Neural cell (in vitro differentiated cells): Measurements from ENCODE around the gene BLVRA. TPM values are rescaled to one million over a fixed set of nuclear protein-coding genes. Genes with fewer than 3 reads are reported as not detected.

Source experiments
- H2AFZ ChIP-seq: fragments of 200-600, 300-800 bp; sonication (generic), shearing (Covaris generic); 2 replicates; pipeline ENCODE4 v1.6.0; 2014; ENCODE audit warnings: low read depth, mild to moderate bottlenecking, antibody characterized with exemption, low read length, moderate library complexity
- H3F3A ChIP-seq: fragments of 200-600 bp; shearing (Covaris generic); 2 replicates; pipeline ENCODE4 v1.6.1; 2016; ENCODE audit warnings: mild to moderate bottlenecking, moderate library complexity, mixed read lengths, antibody characterized with exemption, low read length; ENCODE audit not compliant: insufficient read depth, poor library complexity, severe bottlenecking
- H3K27ac ChIP-seq: fragments of 200-600, 300-800 bp; sonication (generic), shearing (Covaris generic); 2 replicates; pipeline ENCODE4 v1.5.1; 2014; ENCODE audit warnings: mild to moderate bottlenecking, low read length, moderate library complexity
- H3K27me3 ChIP-seq: fragments of 300-800, 200-600 bp; sonication (generic), shearing (Covaris generic); 2 replicates; pipeline ENCODE4 v1.6.0; 2014; ENCODE audit warnings: mild to moderate bottlenecking, low read depth, low read length, moderate library complexity; ENCODE audit not compliant: insufficient read depth
- H3K36me3 ChIP-seq: fragments of 300-800, 200-600 bp; sonication (generic), shearing (Covaris generic); 2 replicates; pipeline ENCODE4 v1.5.1; 2014; ENCODE audit warnings: mild to moderate bottlenecking, antibody characterized with exemption, low read length, moderate library complexity; ENCODE audit not compliant: insufficient read depth
- H3K4me2 ChIP-seq: fragments of 300-800, 200-600 bp; sonication (generic), shearing (Covaris generic); 2 replicates; pipeline ENCODE4 v1.6.0; 2014; ENCODE audit warnings: mild to moderate bottlenecking, low read length
- H3K4me3 ChIP-seq: fragments of 300-800, 200-600 bp; sonication (generic), shearing (Covaris generic); 2 replicates; pipeline ENCODE4 v1.5.1; 2014; ENCODE audit warnings: mild to moderate bottlenecking, low read length, moderate library complexity
- H3K79me2 ChIP-seq: fragments of 200-600 bp; shearing (Covaris generic); replicated peaks from 2 replicates; pipeline ENCODE4 v1.6.0; 2014; ENCODE audit warnings: mild to moderate bottlenecking, low read length, moderate library complexity; ENCODE audit not compliant: insufficient read depth
- H3K9ac ChIP-seq: fragments of 300-800, 200-600 bp; sonication (generic), shearing (Covaris generic); 2 replicates; pipeline ENCODE4 v1.6.1; 2016; ENCODE audit warnings: mild to moderate bottlenecking, low read length, mixed read lengths
- H3K9me2 ChIP-seq: fragments of 200-600 bp; shearing (Covaris generic); 2 replicates; pipeline ENCODE4 v1.6.1; 2016; ENCODE audit warnings: mild to moderate bottlenecking, low read length, mixed read lengths; ENCODE audit not compliant: insufficient read depth
- H3K9me3 ChIP-seq: fragments of 200-600, 300-800 bp; sonication (generic), shearing (Covaris generic); 2 replicates; pipeline ENCODE4 v1.6.1; 2016; ENCODE audit warnings: mild to moderate bottlenecking, mixed run types, low read length, moderate library complexity, mixed read lengths
- H4K20me1 ChIP-seq: fragments of 200-600 bp; shearing (Covaris generic); 2 replicates; pipeline ENCODE4 v1.6.1; 2016; ENCODE audit warnings: mild to moderate bottlenecking, mixed run types; ENCODE audit not compliant: insufficient read depth
- EP300 ChIP-seq: fragments of 450-650 bp; conservative IDR thresholded peaks from 2 replicates; pipeline ENCODE4 v1.6.1; 2014; ENCODE audit warnings: antibody characterized with exemption, mild to moderate bottlenecking, moderate library complexity; ENCODE audit not compliant: poor library complexity, severe bottlenecking
- EZH2 ChIP-seq: fragments of 200-600, 300-800 bp; shearing (Covaris generic), sonication (generic); IDR thresholded peaks from 2 replicates; pipeline ENCODE4 v1.6.1; 2014; ENCODE audit warnings: antibody characterized with exemption, low read length, borderline replicate concordance, mild to moderate bottlenecking; ENCODE audit not compliant: insufficient read depth, poor library complexity, severe bottlenecking
- MXI1 ChIP-seq: fragments of 450-650 bp; conservative IDR thresholded peaks from 2 replicates; pipeline ENCODE4 v1.6.1; 2014; ENCODE audit warnings: antibody characterized with exemption, mild to moderate bottlenecking; ENCODE audit not compliant: poor library complexity, severe bottlenecking
- POLR2AphosphoS5 ChIP-seq: IDR thresholded peaks from 2 replicates; pipeline ENCODE4 v1.6.1; 2012
- RAD21 ChIP-seq: fragments of 450-650 bp; conservative IDR thresholded peaks from 2 replicates; pipeline ENCODE4 v1.6.1; 2014; ENCODE audit warnings: antibody characterized with exemption, mild to moderate bottlenecking, moderate library complexity
- SMC3 ChIP-seq: fragments of 450-650 bp; conservative IDR thresholded peaks from 2 replicates; pipeline ENCODE4 v1.6.1; 2014; ENCODE audit warnings: antibody characterized with exemption, mild to moderate bottlenecking, moderate library complexity; ENCODE audit not compliant: poor library complexity
- TAF1 ChIP-seq: IDR thresholded peaks from 2 replicates; pipeline ENCODE4 v1.6.1; 2012; ENCODE audit warnings: low read depth
- polyA plus RNA-seq: library from polyadenylated mRNA; depleted of rRNA; stranded (reverse); fragments of >200 nt; gene quantifications from 2 replicates; pipeline ENCODE4 v1.2.3, GENCODE V29; 2014
- TF ChIP-seq, protein P1 (sequence below): IDR thresholded peaks from 2 replicates; pipeline ENCODE4 v1.6.1; 2012; ENCODE audit warnings: borderline replicate concordance
- TF ChIP-seq, protein P2 (sequence below): fragments of 450-650 bp; IDR thresholded peaks from 2 replicates; pipeline ENCODE4 v1.5.1; 2014; ENCODE audit warnings: antibody characterized with exemption, mild to moderate bottlenecking, moderate library complexity; ENCODE audit not compliant: poor library complexity, severe bottlenecking

BLVRA gene
- polyA plus RNA-seq, 1 donor from 2014 or later, result 12.4 TPM

DNA sequence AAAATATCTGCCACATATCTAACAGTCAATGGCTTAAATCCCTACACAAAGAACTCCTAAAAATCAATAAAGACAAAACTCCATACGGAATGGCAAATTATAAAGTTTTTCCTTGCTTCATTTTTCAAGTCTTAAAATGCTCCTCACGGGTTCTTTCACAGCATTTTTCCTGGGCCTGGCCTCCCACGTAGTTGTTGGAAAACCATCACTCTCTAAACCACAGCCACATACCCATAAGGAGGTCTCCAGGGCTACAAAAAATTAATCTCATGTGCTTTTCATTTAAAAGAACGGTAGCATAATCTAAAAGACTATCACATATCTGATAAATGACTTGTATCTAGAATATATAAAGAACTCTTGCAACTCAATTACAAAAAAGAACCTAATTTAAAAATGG, 32.0 kb upstream of the BLVRA start:
- Histone ChIP-seq H3K36me3 (no peaks in the 10 kb centered on the region), H3K79me2 (peaks cover 64% of the 10 kb centered on the region), H3K9ac (no peak overlapping the region), H3K9me3 (no peaks in the 10 kb centered on the region), H3K27ac (no peak overlapping the region), H3K4me2 (no peak overlapping the region), H3K27me3 (no peaks in the 10 kb centered on the region), H3F3A (no peaks in the 10 kb centered on the region), H2AFZ (no peak overlapping the region), H4K20me1 (no peaks in the 10 kb centered on the region), H3K4me3 (no peak overlapping the region), H3K9me2 (no peaks in the 10 kb centered on the region)
- TF ChIP-seq POLR2AphosphoS5 (no peak), TAF1 (no peak), SMC3 (no peak)
- TF ChIP-seq, protein P1, sequence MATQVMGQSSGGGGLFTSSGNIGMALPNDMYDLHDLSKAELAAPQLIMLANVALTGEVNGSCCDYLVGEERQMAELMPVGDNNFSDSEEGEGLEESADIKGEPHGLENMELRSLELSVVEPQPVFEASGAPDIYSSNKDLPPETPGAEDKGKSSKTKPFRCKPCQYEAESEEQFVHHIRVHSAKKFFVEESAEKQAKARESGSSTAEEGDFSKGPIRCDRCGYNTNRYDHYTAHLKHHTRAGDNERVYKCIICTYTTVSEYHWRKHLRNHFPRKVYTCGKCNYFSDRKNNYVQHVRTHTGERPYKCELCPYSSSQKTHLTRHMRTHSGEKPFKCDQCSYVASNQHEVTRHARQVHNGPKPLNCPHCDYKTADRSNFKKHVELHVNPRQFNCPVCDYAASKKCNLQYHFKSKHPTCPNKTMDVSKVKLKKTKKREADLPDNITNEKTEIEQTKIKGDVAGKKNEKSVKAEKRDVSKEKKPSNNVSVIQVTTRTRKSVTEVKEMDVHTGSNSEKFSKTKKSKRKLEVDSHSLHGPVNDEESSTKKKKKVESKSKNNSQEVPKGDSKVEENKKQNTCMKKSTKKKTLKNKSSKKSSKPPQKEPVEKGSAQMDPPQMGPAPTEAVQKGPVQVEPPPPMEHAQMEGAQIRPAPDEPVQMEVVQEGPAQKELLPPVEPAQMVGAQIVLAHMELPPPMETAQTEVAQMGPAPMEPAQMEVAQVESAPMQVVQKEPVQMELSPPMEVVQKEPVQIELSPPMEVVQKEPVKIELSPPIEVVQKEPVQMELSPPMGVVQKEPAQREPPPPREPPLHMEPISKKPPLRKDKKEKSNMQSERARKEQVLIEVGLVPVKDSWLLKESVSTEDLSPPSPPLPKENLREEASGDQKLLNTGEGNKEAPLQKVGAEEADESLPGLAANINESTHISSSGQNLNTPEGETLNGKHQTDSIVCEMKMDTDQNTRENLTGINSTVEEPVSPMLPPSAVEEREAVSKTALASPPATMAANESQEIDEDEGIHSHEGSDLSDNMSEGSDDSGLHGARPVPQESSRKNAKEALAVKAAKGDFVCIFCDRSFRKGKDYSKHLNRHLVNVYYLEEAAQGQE, result no peak

DNA sequence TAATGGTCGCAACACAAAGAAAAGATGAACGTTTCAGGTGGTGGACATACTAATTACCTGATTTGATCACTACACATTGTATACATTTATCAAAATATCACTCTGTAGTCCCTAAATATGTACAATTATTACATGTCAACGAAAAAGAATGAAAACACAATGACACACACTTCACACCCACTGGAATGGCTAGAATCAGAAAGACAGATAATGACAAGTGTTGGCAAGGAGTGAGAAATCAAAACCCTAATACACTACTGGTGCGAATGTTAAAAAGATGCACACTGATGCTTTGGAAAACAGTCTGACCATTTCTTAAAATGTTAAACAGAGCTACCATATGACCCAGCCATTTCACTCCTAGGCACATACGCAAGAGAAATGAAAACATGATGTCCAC, 31.5 kb upstream of the BLVRA start:
- Histone ChIP-seq H3K27me3 (no peaks in the 10 kb centered on the region), H3K4me3 (peak overlapping the region; percentile 28), H3K9me3 (no peaks in the 10 kb centered on the region), H3K9ac (no peak overlapping the region), H3K9me2 (no peaks in the 10 kb centered on the region), H3K4me2 (peak overlapping the region; percentile 1), H3K36me3 (no peaks in the 10 kb centered on the region), H3K27ac (no peak overlapping the region), H2AFZ (no peak overlapping the region), H3F3A (no peaks in the 10 kb centered on the region), H4K20me1 (no peaks in the 10 kb centered on the region), H3K79me2 (peaks cover 58% of the 10 kb centered on the region)
- TF ChIP-seq POLR2AphosphoS5, result no peak
- TF ChIP-seq, protein P1, result no peak
- TF ChIP-seq, protein P2, sequence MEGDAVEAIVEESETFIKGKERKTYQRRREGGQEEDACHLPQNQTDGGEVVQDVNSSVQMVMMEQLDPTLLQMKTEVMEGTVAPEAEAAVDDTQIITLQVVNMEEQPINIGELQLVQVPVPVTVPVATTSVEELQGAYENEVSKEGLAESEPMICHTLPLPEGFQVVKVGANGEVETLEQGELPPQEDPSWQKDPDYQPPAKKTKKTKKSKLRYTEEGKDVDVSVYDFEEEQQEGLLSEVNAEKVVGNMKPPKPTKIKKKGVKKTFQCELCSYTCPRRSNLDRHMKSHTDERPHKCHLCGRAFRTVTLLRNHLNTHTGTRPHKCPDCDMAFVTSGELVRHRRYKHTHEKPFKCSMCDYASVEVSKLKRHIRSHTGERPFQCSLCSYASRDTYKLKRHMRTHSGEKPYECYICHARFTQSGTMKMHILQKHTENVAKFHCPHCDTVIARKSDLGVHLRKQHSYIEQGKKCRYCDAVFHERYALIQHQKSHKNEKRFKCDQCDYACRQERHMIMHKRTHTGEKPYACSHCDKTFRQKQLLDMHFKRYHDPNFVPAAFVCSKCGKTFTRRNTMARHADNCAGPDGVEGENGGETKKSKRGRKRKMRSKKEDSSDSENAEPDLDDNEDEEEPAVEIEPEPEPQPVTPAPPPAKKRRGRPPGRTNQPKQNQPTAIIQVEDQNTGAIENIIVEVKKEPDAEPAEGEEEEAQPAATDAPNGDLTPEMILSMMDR, result no peak
- no peak for TF ChIP-seq SMC3
- no peak for TF ChIP-seq EZH2
- no peak for TF ChIP-seq RAD21
- TF ChIP-seq MXI1, result no peak
- no peak for TF ChIP-seq EP300
- no peak for TF ChIP-seq TAF1
